HEK293 (cell line): ENCODE data around the gene NUP58.

Experiments
- CTCF ChIP-seq: fragments of 450-650 bp; formaldehyde crosslinking; IDR thresholded peaks from 2 replicates; pipeline ENCODE4 v1.5.1; 2016; ENCODE audit warnings: missing biosample characterization, missing genetic modification characterization
- SCRT2 ChIP-seq: fragments of 450-650 bp; formaldehyde crosslinking; IDR thresholded peaks from 2 replicates; pipeline ENCODE4 v1.5.1; 2016; ENCODE audit warnings: missing biosample characterization, missing genetic modification characterization
- ZBTB26 ChIP-seq: fragments of 450-650 bp; formaldehyde crosslinking; optimal IDR thresholded peaks from 2 replicates; pipeline ENCODE3; 2016; ENCODE audit warnings: missing biosample characterization, mild to moderate bottlenecking, missing genetic modification characterization
- ZNF175 ChIP-seq: fragments of 450-650 bp; formaldehyde crosslinking; IDR thresholded peaks from 2 replicates; pipeline ENCODE4 v1.5.1; 2016; ENCODE audit warnings: missing biosample characterization, missing genetic modification characterization
- ZNF184 ChIP-seq: fragments of 450-650 bp; IDR thresholded peaks from 2 replicates; pipeline ENCODE4 v1.5.1; 2018; ENCODE audit warnings: missing biosample characterization, mild to moderate bottlenecking, missing genetic modification characterization

DNA sequence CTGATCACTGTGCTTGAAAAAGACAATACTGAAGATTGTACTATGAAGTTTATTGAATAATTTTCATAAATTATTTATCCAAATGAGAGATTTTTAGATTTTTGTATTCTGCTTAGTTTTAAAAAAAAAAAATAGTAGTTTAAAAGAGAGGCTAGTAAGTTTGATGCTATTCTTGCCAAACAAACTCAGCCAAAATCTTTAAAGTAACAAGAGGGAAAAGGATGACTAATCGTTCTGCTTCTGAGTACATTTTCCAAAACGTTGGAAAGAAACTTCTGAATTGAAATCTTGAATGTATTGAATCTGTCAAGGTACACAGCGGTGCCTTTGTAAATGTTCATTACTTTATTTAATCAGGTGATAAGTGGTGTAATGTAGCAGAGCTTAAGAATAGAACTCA, 34.4 kb downstream of the NUP58 start:
- no peak for TF ChIP-seq CTCF
- no peak for TF ChIP-seq ZNF175 (tag by site-specific recombination)
- no peak for TF ChIP-seq ZNF184 (tag by site-specific recombination)
- TF ChIP-seq ZBTB26, result no peak
- TF ChIP-seq SCRT2 (tag by site-specific recombination), result no peak
